Muscle of leg (tissue), 11 donors: ENCODE results near the gene TTLL13. TPM values are rescaled to one million over a fixed set of nuclear protein-coding genes. Genes with fewer than 3 reads are reported as not detected.
"Not testable (repeated sequence)": the region's sequence is repeated elsewhere in the genome, so short reads cannot be mapped to it uniquely, and the experiment has no call there.

Experiments used
- DNase-seq: peaks from one replicate; pipeline ENCODE4 v3.0.0; 2013
- H3K27ac ChIP-seq: one replicate; pipeline ENCODE4 v1.5.1; 2013; ENCODE audit warnings: mild to moderate bottlenecking, low read length, control low read depth
- H3K27me3 ChIP-seq: one replicate; pipeline ENCODE4 v1.6.1; 2013; ENCODE audit warnings: low read length; ENCODE audit not compliant: control insufficient read depth, insufficient read depth
- H3K36me3 ChIP-seq: one replicate; pipeline ENCODE4 v1.6.1; 2013; ENCODE audit warnings: low read length; ENCODE audit not compliant: control insufficient read depth, insufficient read depth
- H3K4me1 ChIP-seq: one replicate; pipeline ENCODE4 v1.6.1; 2013; ENCODE audit warnings: low read length; ENCODE audit not compliant: control insufficient read depth, insufficient read depth
- H3K4me3 ChIP-seq: one replicate; pipeline ENCODE4 v1.5.1; 2013; ENCODE audit warnings: low read length, control low read depth
- H3K9me3 ChIP-seq: replicated peaks from 2 replicates; pipeline ENCODE4 v1.6.1; 2013; ENCODE audit warnings: low read depth, low read length; ENCODE audit not compliant: control insufficient read depth
- WGBS: methylation state at CpG from one replicate; pipeline ENCODE4 v1.1.5; 2013; ENCODE audit warnings: missing lambda C conversion rate; ENCODE audit not compliant: insufficient coverage; 5-methylcytosine and 5-hydroxymethylcytosine counted together
- polyA plus RNA-seq, 8 donors: library from polyadenylated mRNA; unstranded; fragments of 120-200 nt; gene quantifications; one replicate each; pipeline versions ENCODE4 v1.2.1 to v1.2.3, GENCODE V29; 2013; ENCODE audit warnings: inconsistent platforms in 1 of 8, low replicate concordance in 1 of 8; ENCODE audit not compliant: insufficient read length in 8 of 8, insufficient read depth in 1 of 8
- total RNA-seq: library from RNA; stranded (reverse); fragments of 120-200 nt; gene quantifications from one replicate; pipeline ENCODE4 v1.2.4, GENCODE V29; 2013

Gene TTLL13
- total and polyA plus RNA-seq, 9 donors: 0.09 to 0.86 (median 0.11) TPM; not detected in 4

- H3K4me1 ChIP-seq: peaks cover 7% of the 10 kb centered on the region
- H3K27me3 ChIP-seq: no peaks in the 10 kb centered on the region
- H3K27ac ChIP-seq: no peak overlapping the region
- peaks cover 16% of the 10 kb centered on the region for H3K36me3 ChIP-seq
- no CpG with 5 or more reads among the region's 3 CpGs for WGBS
- H3K4me3 ChIP-seq: no peak overlapping the region
- DNase-seq: no peak
- no peaks in the 10 kb centered on the region for H3K9me3 ChIP-seq
These were observed 10.0 kb upstream of the TTLL13 start for GRCh38 chr15:90239371-90239770.

- no peaks in the 10 kb centered on the region for H3K27me3 ChIP-seq
- H3K4me3 ChIP-seq: no peak overlapping the region
- H3K4me1 ChIP-seq: no peaks in the 10 kb centered on the region
- H3K9me3 ChIP-seq: no peaks in the 10 kb centered on the region
- H3K27ac ChIP-seq: no peak overlapping the region
- H3K36me3 ChIP-seq: peaks cover 16% of the 10 kb centered on the region
- WGBS: 80% methylated on average over 8 of the region's 8 CpGs
- DNase-seq: no peak
These were observed 8.5 kb upstream of the TTLL13 start for GRCh38 chr15:90240856-90241255.

GRCh38 chr15:90241343-90242192, 7.8 kb upstream of the TTLL13 start:
- H3K27ac ChIP-seq: no peak overlapping the region
- 87% methylated on average over 21 of the region's 22 CpGs for WGBS
- H3K36me3 ChIP-seq: peaks cover 16% of the 10 kb centered on the region
- DNase-seq: no peak
- no peaks in the 10 kb centered on the region for H3K9me3 ChIP-seq
- no peak overlapping the region for H3K4me3 ChIP-seq
- H3K4me1 ChIP-seq: no peaks in the 10 kb centered on the region
- H3K27me3 ChIP-seq: no peaks in the 10 kb centered on the region

- Histone ChIP-seq H3K9me3 (no peaks in the 10 kb centered on the region), H3K36me3 (peaks cover 10% of the 10 kb centered on the region), H3K4me3 (no peak overlapping the region), H3K4me1 (no peaks in the 10 kb centered on the region), H3K27ac (no peak overlapping the region), H3K27me3 (no peaks in the 10 kb centered on the region)
- WGBS: 88% methylated on average over 1 of the region's 10 CpGs
- DNase-seq: no peak
These were observed 5.3 kb upstream of the TTLL13 start for GRCh38 chr15:90243943-90244639.

- Histone ChIP-seq H3K36me3 (no peaks in the 10 kb centered on the region), H3K9me3 (no peaks in the 10 kb centered on the region), H3K27me3 (peaks cover 4% of the 10 kb centered on the region), H3K4me1 (peaks cover 10% of the 10 kb centered on the region), H3K27ac (no peak overlapping the region), H3K4me3 (no peak overlapping the region)
- 69% methylated on average over 6 of the region's 6 CpGs for WGBS
- DNase-seq: no peak
These were observed 560 bp upstream of the TTLL13 start for GRCh38 chr15:90248789-90249202.

GRCh38 chr15:90257776-90258175, 8.4 kb downstream of the TTLL13 start:
- H3K4me3 ChIP-seq: no peak overlapping the region
- no peaks in the 10 kb centered on the region for H3K36me3 ChIP-seq
- no peaks in the 10 kb centered on the region for H3K9me3 ChIP-seq
- H3K27me3 ChIP-seq: peaks cover 3% of the 10 kb centered on the region
- no peak for DNase-seq
- 55% methylated on average over 6 of the region's 7 CpGs for WGBS
- no peaks in the 10 kb centered on the region for H3K4me1 ChIP-seq
- no peak overlapping the region for H3K27ac ChIP-seq

- Histone ChIP-seq H3K36me3 (no peaks in the 10 kb centered on the region), H3K27ac (no peak overlapping the region), H3K4me1 (peaks cover 1% of the 10 kb centered on the region), H3K4me3 (no peak overlapping the region), H3K9me3 (no peaks in the 10 kb centered on the region), H3K27me3 (peaks cover 3% of the 10 kb centered on the region)
- DNase-seq: no peak
- no CpG with 5 or more reads among the region's 5 CpGs for WGBS
These were observed 10.2 kb downstream of the TTLL13 start for GRCh38 chr15:90259524-90259923.

- H3K9me3 ChIP-seq, DNase-seq, H3K27me3 ChIP-seq, H3K4me1 ChIP-seq, H3K27ac ChIP-seq, H3K4me3 ChIP-seq, H3K36me3 ChIP-seq: not testable (repeated sequence)
- 50% methylated on average over 1 of the region's 6 CpGs for WGBS
These were observed 11.4 kb downstream of the TTLL13 start for GRCh38 chr15:90260731-90261130.

- Histone ChIP-seq H3K27ac (no peak overlapping the region), H3K27me3 (no peaks in the 10 kb centered on the region), H3K9me3 (no peaks in the 10 kb centered on the region), H3K36me3 (no peaks in the 10 kb centered on the region), H3K4me1 (peaks cover 9% of the 10 kb centered on the region), H3K4me3 (no peak overlapping the region)
- WGBS: 85% methylated on average over 5 of the region's 5 CpGs
- no peak for DNase-seq
These were observed 12.5 kb downstream of the TTLL13 start for GRCh38 chr15:90261811-90262210.

GRCh38 chr15:90262426-90262825, 13.1 kb downstream of the TTLL13 start:
- WGBS: 75% methylated on average over 2 of the region's 5 CpGs
- H3K36me3 ChIP-seq: peaks cover 5% of the 10 kb centered on the region
- DNase-seq: no peak
- no peak overlapping the region for H3K4me3 ChIP-seq
- peaks cover 15% of the 10 kb centered on the region for H3K4me1 ChIP-seq
- no peak overlapping the region for H3K27ac ChIP-seq
- no peaks in the 10 kb centered on the region for H3K9me3 ChIP-seq
- no peaks in the 10 kb centered on the region for H3K27me3 ChIP-seq
